Neuron (in vitro differentiated cells): ENCODE results near the gene GCLC.
"Not testable (repeated sequence)": the region's sequence is repeated elsewhere in the genome, so short reads cannot be mapped to it uniquely, and the experiment has no call there.

ENCODE experiments used
- H2AFZ ChIP-seq: one replicate; pipeline ENCODE4 v1.6.1; 2013; ENCODE audit warnings: low read depth, mild to moderate bottlenecking, inconsistent platforms, low read length, moderate library complexity
- H3K27me3 ChIP-seq: one replicate; pipeline ENCODE4 v1.6.1; 2013; ENCODE audit warnings: low read length; ENCODE audit not compliant: insufficient read depth
- H3K36me3 ChIP-seq: one replicate; pipeline ENCODE4 v1.6.1; 2013; ENCODE audit warnings: low read length; ENCODE audit not compliant: insufficient read depth
- H3K4me1 ChIP-seq: one replicate; pipeline ENCODE4 v1.6.1; 2013; ENCODE audit warnings: low read length; ENCODE audit not compliant: insufficient read depth
- H3K4me3 ChIP-seq: 2 replicates; pipeline ENCODE4 v1.5.1; 2013; ENCODE audit warnings: mild to moderate bottlenecking, low read length, moderate library complexity
- H3K9me3 ChIP-seq: one replicate; pipeline ENCODE4 v1.6.1; 2013; ENCODE audit warnings: low read length

Gene GCLC

DNA sequence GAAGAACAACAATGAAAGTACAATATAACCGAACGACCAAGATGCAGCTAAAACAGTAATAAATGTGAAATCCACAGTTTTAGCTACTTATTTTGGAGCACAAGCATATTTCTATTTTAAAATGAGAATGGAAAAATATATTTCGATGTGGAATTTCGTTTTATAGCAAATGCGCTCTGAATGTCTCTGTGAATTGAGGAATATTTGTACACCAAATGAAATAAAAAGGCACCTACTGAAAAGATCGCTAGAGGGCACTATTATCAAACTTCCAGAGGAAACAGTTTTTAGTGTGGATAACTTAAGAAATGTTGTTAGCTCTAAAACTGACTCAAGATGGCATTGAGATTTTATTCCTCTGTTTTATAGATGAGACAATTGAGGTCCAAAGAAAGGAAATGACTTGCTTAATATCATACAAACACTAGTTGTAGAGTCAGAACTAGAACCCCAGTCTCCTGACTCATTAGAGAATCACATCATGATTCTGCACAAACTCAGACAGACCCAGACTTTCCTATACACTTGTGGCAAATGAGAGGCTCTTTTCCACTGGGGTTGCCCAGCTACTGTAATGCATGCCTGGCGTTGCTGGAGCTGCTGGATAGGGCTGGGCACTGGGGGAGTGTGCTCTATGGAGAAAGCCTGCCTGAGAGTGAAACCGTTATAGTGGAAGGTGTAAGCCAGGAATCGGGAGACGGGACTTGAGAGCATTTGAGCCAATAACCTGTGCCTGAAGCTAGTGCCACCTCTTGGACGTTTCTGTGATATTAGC is 51.9 kb downstream of the GCLC start:
- Histone ChIP-seq H3K36me3 (no peaks in the 10 kb centered on the region), H3K9me3 (no peaks in the 10 kb centered on the region)

DNA sequence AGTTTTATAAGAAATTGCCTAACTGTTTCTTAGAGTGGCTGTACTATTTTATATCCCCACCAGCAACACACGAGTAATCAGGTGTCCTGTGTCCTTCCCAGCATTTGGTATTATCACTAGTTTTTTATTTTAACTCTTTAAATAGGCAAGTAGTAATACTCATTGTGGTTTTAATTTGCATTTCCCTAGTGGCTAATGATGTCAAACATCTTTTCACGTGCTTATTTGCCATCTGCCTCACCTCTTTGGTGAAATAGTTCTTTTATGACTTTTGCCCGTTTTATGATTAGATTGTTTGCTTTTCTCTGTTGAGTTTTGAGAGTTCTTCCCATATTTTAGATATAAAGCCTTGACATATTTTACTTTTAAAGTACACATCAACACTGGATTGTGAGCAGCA is 57.8 kb downstream of the GCLC start:
- no peaks in the 10 kb centered on the region for H3K36me3 ChIP-seq
- H2AFZ ChIP-seq = no peak overlapping the region
- H3K9me3 ChIP-seq = no peaks in the 10 kb centered on the region
- H3K27me3 ChIP-seq = no peaks in the 10 kb centered on the region
- no peak overlapping the region for H3K4me3 ChIP-seq
- no peaks in the 10 kb centered on the region for H3K4me1 ChIP-seq

More for the DNA sequence above, 51.9 kb downstream of the GCLC start:
- Histone ChIP-seq H3K4me1 (no peaks in the 10 kb centered on the region), H3K27me3 (no peaks in the 10 kb centered on the region), H3K4me3 (no peak overlapping the region), H2AFZ (no peak overlapping the region)

DNA sequence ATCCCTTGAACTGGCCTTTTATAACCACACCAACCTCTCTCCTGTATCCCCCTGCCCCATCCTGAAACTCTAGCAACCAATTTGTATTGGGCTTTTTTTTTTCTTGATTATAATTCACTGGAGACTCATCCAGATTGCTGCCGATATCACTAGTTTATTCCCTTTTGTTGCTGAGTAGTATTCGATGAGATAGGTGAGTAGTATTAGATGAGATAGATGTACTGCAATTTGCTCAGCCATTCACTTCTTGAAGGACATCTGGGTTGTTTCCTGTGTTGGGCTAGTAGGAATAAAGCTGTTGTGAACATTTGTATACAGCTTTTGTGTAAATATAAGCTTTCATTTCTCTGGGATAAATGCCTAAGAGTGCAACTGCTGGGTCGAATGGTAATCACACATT is 58.2 kb downstream of the GCLC start:
- Histone ChIP-seq H3K9me3 (no peaks in the 10 kb centered on the region), H2AFZ (no peak overlapping the region), H3K4me1 (no peaks in the 10 kb centered on the region), H3K4me3 (no peak overlapping the region), H3K27me3 (no peaks in the 10 kb centered on the region), H3K36me3 (no peaks in the 10 kb centered on the region)

DNA sequence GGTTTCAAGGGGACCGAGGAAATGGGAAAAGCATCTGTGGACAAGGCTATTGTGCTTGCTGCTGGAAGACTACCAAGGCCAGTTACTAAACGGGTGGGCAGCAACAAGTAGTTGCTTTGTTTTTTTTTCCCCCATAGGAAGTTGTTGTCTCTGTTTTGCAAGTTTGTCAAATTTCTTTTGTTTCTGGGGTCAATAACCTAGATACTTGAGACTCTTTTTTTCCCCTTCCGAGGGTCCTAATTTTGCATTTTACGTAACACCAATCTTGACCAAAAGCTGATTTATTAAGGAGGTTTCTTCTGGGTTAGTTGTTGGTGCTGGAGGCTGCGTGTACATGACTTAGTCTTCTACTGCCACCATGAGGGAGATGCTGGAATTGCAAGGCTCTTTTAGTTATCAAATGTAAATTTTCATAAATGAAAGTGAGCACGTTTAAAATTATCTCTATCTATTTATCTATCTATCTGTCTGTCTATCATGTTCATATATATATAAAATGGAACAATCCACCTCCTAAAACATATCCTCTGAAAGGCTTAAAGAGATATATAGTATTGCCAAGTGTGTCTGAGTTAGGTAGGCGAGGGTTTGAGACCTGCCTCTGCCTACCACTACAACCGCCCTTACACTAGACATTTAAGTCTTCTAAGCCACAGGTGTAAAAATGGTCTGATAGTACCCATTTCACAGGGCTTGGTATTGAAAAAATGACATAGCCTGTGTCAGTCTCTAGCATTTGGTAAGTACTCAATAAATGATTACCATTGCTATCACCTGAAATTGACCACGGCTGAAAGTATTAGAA is 60.2 kb downstream of the GCLC start:
- H3K9me3 ChIP-seq = no peaks in the 10 kb centered on the region
- no peak overlapping the region for H2AFZ ChIP-seq
- no peaks in the 10 kb centered on the region for H3K27me3 ChIP-seq
- H3K4me3 ChIP-seq = no peak overlapping the region
- no peaks in the 10 kb centered on the region for H3K36me3 ChIP-seq
- H3K4me1 ChIP-seq = no peaks in the 10 kb centered on the region

DNA sequence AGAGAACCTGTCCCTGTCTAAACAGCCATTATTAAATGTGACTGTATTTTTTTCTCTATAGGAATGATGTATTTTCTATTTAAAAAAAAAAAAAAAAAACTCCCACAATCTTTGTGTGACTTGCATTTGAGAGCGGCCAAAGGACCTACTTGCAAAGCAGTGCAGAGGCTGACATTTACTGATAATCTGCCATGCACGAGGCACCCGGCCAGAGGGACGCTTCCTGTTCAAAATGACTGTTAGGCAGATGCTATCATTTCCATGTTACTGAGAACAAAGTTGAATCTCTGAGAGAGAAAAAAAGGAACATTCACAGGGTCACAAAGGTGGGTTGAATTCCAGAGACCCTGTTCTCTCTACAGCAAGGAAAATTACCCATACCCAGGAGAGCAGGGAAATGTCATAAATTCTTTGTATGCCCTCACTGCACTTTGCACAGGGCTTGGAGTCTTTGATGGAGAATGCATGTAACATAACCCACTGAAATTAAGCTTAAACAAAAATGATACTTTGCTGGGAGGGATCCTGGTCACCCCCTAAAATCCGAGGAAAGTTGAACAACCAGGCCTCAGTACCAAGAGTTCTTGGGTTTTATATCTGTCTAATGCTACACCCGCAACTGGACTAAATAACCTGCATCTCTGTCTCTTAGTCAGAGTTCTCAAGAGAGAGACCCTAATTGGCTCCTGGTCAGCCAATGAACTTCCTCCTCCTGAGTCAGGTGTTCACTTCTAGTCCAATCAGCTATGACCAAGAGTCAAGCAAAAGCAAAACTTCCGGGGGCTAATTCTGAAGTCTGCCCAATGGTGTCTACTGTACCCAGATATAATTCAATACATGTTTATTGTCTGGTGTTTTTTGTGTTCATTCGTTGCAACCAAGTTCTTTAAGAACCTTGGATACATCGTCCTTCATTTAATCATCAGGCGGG is 61.2 kb downstream of the GCLC start:
- H3K36me3 ChIP-seq = no peaks in the 10 kb centered on the region
- H2AFZ ChIP-seq = no peak overlapping the region
- H3K4me1 ChIP-seq = no peaks in the 10 kb centered on the region
- H3K9me3 ChIP-seq = no peaks in the 10 kb centered on the region
- H3K27me3 ChIP-seq = no peaks in the 10 kb centered on the region
- H3K4me3 ChIP-seq = no peak overlapping the region

DNA sequence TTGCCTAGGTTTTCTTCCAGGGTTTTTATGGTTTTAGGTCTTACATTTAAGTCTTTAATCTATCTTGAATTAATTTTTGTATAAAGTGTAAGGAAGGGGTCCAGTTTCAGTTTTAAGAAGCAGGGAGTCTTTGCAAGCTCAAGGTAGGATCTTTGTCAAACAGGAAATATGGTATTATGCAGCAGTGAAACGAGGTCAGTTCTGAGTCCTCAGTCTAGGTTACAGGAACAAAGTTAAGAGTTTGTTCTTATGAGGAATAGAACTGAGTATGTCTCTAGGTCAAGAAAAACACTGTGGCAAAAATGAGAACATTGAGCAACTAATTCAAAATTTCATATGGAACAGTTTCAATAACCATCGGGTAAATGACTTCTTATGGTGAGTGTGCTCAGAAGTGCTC is 63.6 kb downstream of the GCLC start:
- Histone ChIP-seq H3K4me3 (no peak overlapping the region), H3K9me3 (no peaks in the 10 kb centered on the region), H3K4me1 (no peaks in the 10 kb centered on the region), H2AFZ (no peak overlapping the region), H3K27me3 (no peaks in the 10 kb centered on the region), H3K36me3 (no peaks in the 10 kb centered on the region)

DNA sequence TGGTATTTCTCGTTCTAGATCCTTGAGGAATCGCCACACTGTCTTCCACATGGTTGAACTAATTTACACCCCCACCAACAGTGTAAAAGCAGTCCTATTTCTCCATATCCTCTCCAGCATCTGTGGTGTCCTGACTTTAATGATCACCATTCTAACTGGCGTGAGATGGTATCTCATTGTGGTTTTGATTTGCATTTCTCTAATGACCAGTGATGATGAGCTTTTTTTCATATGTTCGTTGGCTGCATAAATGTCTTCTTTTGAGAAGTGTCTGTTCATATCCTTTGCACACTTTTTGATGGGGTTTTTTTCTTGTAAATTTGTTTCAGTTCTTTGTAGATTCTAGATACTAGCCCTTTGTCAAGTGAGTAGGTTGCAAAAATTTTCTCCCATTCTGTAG is 64.1 kb downstream of the GCLC start:
- H3K4me3 ChIP-seq, H3K9me3 ChIP-seq, H3K36me3 ChIP-seq, H3K27me3 ChIP-seq, H3K4me1 ChIP-seq, H2AFZ ChIP-seq: not testable (repeated sequence)

DNA sequence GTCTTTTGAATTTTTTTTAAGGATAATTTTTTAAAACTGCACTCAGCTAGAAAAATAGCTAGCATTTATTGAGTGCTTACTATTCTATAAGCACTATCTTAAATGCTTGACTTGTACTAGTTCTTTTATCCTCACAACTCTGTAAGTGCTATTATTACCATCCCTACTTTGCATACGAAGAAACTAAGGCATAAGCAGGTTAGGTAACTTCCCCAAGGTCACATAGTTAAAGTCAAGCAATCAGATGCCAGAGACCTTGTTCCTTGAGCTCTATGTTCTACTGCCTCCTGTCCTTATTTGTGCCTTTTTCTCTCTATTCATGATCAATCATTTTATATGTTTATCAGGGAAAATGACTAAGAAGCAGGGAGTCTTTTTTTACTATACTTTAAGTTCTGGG is 65.0 kb downstream of the GCLC start:
- no peaks in the 10 kb centered on the region for H3K4me1 ChIP-seq
- H3K9me3 ChIP-seq = no peaks in the 10 kb centered on the region
- H3K4me3 ChIP-seq = no peak overlapping the region
- no peak overlapping the region for H2AFZ ChIP-seq
- no peaks in the 10 kb centered on the region for H3K27me3 ChIP-seq
- no peaks in the 10 kb centered on the region for H3K36me3 ChIP-seq

DNA sequence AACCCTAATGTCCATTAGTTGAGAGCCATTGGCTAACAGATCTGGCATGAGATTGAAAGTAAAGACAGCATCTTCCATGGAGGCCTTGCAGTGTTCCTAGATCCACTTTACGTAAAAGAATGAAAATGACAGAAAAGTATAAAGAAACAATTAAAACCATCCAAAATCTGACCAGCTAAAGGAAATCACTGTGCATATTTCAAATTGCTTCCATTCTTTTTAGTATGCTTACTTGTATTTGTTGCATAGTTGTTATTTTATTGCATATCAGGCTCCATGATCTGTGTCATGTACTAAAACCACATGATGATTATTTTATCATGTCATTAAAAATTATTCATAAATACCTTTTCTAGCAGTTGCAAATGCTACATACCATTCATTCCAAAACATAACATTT is 67.9 kb downstream of the GCLC start:
- no peak overlapping the region for H2AFZ ChIP-seq
- H3K27me3 ChIP-seq = no peaks in the 10 kb centered on the region
- no peaks in the 10 kb centered on the region for H3K9me3 ChIP-seq
- H3K4me1 ChIP-seq = no peaks in the 10 kb centered on the region
- H3K36me3 ChIP-seq = no peaks in the 10 kb centered on the region
- H3K4me3 ChIP-seq = no peak overlapping the region

DNA sequence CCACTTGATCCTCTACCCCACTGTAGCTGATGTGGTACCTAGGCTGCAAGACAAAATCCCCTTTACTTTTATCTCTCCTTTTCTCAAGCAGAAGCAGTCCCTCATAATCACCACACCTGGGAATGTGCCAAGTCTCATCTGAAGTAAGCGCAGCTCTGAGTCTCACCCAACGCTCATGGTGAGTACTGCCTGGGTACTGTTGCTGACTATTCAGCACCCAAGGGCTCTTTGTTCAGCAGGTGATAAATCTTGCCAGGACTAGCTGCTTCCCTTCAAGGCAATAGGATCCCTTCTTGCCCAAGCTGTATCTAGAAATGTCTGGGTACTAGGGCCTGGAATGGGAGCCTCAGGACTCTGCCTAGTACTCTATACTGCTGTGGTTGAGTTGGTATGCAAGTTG is 70.9 kb downstream of the GCLC start:
- H2AFZ ChIP-seq = no peak overlapping the region
- H3K27me3 ChIP-seq = no peaks in the 10 kb centered on the region
- no peaks in the 10 kb centered on the region for H3K4me1 ChIP-seq
- no peak overlapping the region for H3K4me3 ChIP-seq
- no peaks in the 10 kb centered on the region for H3K9me3 ChIP-seq
- H3K36me3 ChIP-seq = no peaks in the 10 kb centered on the region

DNA sequence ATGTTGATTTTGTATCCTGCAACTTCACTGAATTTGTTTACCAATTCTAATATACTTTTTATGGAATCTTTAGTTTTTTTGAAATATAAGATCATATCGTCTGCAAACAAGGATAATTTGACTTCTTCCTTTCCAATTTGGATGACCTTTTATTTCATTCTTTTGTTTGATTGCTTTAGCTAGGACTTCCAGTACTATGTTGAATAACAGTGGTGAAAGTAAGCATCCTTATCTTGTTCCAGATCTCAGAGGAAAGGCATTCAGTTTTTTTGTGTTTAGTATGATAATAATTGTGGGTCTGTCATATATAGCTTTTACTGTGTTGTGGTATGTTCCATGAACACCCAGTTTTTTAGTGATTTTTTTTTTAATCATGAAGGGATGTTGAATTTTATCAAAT is 75.7 kb downstream of the GCLC start:
- H3K36me3 ChIP-seq = no peaks in the 10 kb centered on the region
- H3K27me3 ChIP-seq = no peaks in the 10 kb centered on the region
- H3K4me1 ChIP-seq = no peaks in the 10 kb centered on the region
- H2AFZ ChIP-seq = no peak overlapping the region
- no peaks in the 10 kb centered on the region for H3K9me3 ChIP-seq
- H3K4me3 ChIP-seq = no peak overlapping the region

DNA sequence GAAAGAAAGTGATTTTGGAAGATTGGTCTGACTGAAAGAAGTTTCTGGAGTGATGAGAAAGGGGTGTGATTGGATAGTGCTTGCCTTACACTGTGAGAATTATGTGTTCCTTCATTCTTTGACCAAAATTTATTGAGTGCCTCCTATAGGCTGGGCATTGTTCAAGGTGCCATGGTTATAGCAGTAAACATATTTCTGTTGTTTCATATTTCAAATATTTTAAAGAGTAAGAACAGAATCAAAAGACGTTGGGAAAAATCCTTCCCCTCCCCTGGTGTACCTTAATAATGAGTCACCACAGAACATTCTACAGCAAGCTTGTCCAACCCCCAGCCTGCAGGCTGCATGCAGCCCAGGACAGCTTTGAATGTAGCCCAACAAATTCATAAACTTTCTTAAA is 78.6 kb downstream of the GCLC start:
- no peak overlapping the region for H2AFZ ChIP-seq
- H3K4me3 ChIP-seq = no peak overlapping the region
- H3K36me3 ChIP-seq = no peaks in the 10 kb centered on the region
- no peaks in the 10 kb centered on the region for H3K4me1 ChIP-seq
- no peaks in the 10 kb centered on the region for H3K9me3 ChIP-seq
- H3K27me3 ChIP-seq = no peaks in the 10 kb centered on the region

DNA sequence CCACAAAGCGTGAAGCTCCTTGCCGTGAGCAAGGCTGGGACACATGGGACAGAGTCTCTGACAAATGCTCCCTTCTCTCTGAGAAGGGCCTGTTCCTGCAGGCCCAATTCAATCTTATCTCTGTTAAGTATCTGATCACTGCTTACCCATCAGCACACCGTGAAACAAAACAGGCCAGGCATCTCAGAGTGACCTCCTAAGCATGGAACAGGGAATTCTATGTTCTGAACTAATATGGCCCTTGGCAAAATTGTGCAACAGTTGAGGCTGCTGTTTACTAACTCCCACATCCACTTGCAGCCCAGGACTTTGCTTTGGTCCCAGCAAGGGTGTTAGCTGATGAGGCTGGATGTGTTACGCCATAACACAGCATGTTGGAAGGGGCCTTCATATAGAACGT is 79.2 kb downstream of the GCLC start:
- Histone ChIP-seq H3K4me3 (no peak overlapping the region), H3K27me3 (no peaks in the 10 kb centered on the region), H3K4me1 (no peaks in the 10 kb centered on the region), H2AFZ (no peak overlapping the region), H3K36me3 (no peaks in the 10 kb centered on the region), H3K9me3 (no peaks in the 10 kb centered on the region)
